Stimulated activated CD4-positive, alpha-beta T cell treated with anti-CD3 and anti-CD28 coated beads, Interleukin-1b, Interleukin-23, amount 100 ng/mL, for 48 hours (primary cell): ENCODE results near the gene EFCAB7.
A peak's percentile ranks its signal among the peaks of the same experiment; 100 is the strongest.

Source experiments
- DNase-seq: peaks from one replicate; pipeline ENCODE4 v3.0.0-alpha.2; 2020

The EFCAB7 gene

DNA sequence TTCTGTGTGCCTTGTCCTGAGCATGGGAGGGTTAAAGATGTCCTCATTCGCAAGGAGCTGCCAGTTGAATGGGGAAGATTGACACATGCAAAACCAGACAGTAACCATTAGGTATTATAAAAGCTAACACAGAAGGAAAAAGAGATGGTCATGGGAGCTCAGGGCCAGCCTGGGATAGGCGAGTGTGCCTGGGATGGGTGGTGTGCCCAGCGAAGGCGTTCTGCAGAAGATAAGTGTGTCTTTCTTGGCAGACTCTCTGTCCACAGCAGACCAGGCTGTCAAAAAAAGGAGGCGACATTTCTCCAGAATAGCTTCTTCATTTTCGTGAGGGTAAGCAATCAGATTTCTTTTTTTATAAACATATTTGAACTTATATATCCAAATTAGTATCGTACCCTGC lies 84.0 kb downstream of the EFCAB7 start:
- DNase-seq: no peak

DNA sequence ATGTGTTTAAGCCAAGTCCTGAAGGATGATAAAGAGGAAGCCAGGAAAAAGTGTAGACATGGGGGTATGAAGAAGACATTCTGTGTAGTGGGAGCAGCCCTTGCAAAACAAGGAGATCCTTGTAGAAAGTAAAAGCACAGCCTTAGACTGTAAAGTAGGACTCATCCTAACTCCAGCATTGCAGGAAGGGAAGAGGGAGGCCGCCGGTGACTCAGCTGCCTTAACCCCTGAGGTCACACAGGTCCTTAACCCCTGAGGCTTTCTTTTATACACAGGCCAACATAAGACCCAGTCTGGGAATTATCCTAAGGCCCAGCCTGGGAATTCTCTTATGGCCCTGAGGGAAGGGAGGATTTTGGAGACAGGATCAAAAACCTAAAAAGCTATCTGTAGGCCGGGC lies 87.9 kb downstream of the EFCAB7 start:
- DNase-seq: no peak

DNA sequence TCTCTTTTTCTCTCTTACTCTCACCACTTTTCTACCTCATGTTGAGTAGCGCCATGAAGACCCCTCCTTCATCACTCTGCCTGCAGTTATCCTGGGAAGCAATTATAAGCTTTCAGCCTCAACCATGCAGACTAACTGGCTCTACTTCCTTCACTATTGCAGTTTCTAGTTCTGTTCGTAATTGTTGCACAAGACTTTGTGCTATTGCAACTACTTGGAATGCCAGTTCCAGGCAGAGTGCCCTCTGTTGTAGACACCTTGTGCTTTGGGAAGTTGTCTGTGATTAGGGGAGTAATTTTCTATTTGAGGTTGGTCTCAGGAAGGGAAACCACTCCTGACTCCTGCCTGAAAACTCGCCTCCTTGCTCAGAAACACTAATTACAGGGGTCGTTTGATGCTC lies 89.2 kb downstream of the EFCAB7 start:
- no peak for DNase-seq

GRCh38 chr1:63612971-63613370 lies 89.6 kb downstream of the EFCAB7 start:
- DNase-seq: no peak

- DNase-seq: peak; percentile 44
These were observed 92.6 kb downstream of the EFCAB7 start for GRCh38 chr1:63615768-63616420.

- no peak for DNase-seq
These were observed 94.1 kb downstream of the EFCAB7 start for GRCh38 chr1:63617450-63617849.

DNA sequence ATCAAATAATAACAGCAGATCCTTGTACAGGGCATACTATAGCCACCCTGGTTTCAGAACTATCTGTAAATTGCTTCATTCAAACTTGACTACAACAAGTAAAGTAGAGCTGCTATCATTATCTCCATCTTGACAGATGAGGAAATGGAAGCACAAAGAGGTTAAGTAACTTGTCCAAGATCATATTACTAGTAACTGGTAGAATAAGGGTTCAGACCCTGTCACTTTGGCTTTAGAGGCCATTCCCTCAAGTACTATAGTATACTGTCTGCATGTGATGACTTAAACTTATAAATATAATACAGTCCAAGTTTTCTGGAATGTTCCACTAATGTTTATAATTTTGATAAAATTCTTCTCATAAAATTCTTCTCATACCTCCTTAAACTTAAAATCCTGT lies 94.7 kb downstream of the EFCAB7 start:
- DNase-seq: no peak

GRCh38 chr1:63619558-63619957 lies 96.2 kb downstream of the EFCAB7 start:
- no peak for DNase-seq

DNA sequence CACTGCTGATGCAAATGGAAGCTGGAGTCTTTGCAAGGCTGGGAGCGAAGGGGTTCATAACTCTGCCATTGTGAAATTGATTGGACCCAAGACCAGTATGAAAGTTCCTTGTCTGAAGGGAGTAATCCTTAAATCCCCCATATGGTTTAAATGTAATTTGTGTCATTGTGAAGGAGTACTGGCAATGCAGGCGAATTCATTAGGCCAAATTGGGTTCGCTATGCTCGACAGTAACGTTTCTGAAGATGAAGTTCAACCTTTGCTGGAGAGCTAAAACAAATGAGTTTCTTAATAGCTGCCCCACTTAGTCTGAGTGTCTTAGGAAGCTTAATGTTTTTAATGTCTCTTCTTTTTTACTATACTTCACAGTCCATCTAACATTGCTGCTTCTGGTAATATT lies 97.3 kb downstream of the EFCAB7 start:
- no peak for DNase-seq

- no peak for DNase-seq
These were observed 97.8 kb downstream of the EFCAB7 start for GRCh38 chr1:63621075-63621474.

DNA sequence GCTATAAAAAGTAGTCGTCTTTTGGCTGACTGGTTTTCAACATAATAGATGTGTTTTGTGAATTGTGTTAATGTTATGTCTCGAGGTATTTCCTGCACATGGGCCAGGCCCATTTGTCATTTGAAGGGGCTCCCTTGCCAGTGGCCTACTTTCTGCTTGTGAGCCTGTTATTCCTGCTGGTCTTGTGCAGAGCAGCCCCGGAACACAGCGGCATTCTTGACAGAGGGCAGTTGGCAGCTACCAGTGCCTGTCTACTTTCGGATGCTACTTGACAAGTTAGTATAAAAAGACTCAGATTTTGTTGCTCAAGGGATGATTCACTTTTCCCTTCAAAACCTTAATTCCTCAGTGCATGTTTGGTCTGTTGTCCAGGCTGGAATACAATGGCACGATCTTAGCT lies 98.4 kb downstream of the EFCAB7 start:
- DNase-seq: no peak
